Measurements from ENCODE around the gene ZC3HAV1L. TPM values are rescaled to one million over a fixed set of nuclear protein-coding genes. Genes with fewer than 3 reads are reported as not detected.

The ZC3HAV1L gene
- polyA plus RNA-seq, 2 of the 4 experiments (the other 2 are of a cell fraction), result 8.8 to 15.6 TPM

GRCh38 chr7:139035586-139036353, at the start of gene ZC3HAV1L (continued):
- TF ChIP-seq ZNF302 (CRISPR knock-in tag; IDR thresholded peaks at IDR 0.05) (no peak), GATA3 (IDR thresholded peaks at IDR 0.05; ENCODE audit: borderline replicate concordance) (no peak), NR3C1 (IDR thresholded peaks at IDR 0.05) (no peak), BHLHE40 (IDR thresholded peaks at IDR 0.05; ENCODE audit: low read depth, low read length) (no peak), HOXA7 (CRISPR knock-in tag; IDR thresholded peaks at IDR 0.05) (no peak), FOSL2 (IDR thresholded peaks at IDR 0.05) (no peak), FOSL2 (CRISPR knock-in tag; IDR thresholded peaks at IDR 0.05) (no peak), HDAC2 (IDR thresholded peaks at IDR 0.05) (peak; percentile 90; the same call in 1 of the 2 replicates), ELK1 (IDR thresholded peaks at IDR 0.05; ENCODE audit: low read depth, low read length) (no peak), CHD4 (IDR thresholded peaks at IDR 0.05; ENCODE audit: borderline replicate concordance) (no peak), ZC3H11A (IDR thresholded peaks at IDR 0.05) (no peak), MAX (IDR thresholded peaks at IDR 0.05) (peak; percentile 84), HEYL (CRISPR knock-in tag; IDR thresholded peaks at IDR 0.05) (no peak), NPAS2 (CRISPR knock-in tag; IDR thresholded peaks at IDR 0.05; ENCODE audit: borderline replicate concordance) (no peak), RFX5 (IDR thresholded peaks at IDR 0.05) (no peak), BCL3 (IDR thresholded peaks at IDR 0.05) (peak; percentile 81), RAD21 (conservative IDR thresholded peaks at IDR 0.05 in 1 of 2, IDR thresholded peaks at IDR 0.05 in 1 of 2) (peak in 1 of 2 experiments; percentile 25; a peak in 1 of 5 replicates), NFE2L2 (conservative IDR thresholded peaks at IDR 0.05; ENCODE audit: low read length) (no peak), SREBF2 (IDR thresholded peaks at IDR 0.05) (no peak), MAZ (IDR thresholded peaks at IDR 0.05; ENCODE audit: borderline replicate concordance, low read depth, low read length) (no peak), RNF2 (IDR thresholded peaks at IDR 0.05; ENCODE audit: borderline replicate concordance, low read depth) (no peak), TFCP2L1 (CRISPR knock-in tag; IDR thresholded peaks at IDR 0.05) (no peak), REST (IDR thresholded peaks at IDR 0.05) (no peak), RCOR1 (IDR thresholded peaks at IDR 0.05; ENCODE audit: low read depth, low read length) (no peak), KDM5A (IDR thresholded peaks at IDR 0.05) (0 out of 2 replicates have a peak, but pooled peaks have one; percentile 50)
